Calu3 (cell line): Measurements from ENCODE around the gene TPM1. TPM values are rescaled to one million over a fixed set of nuclear protein-coding genes. Genes with fewer than 3 reads are reported as not detected.
A peak's percentile ranks its signal among the peaks of the same experiment; 100 is the strongest.

Source experiments
- BruUV-seq: library from RNA; stranded (reverse); fragments of 400-500 nt; replicated peaks from 2 replicates; lab custom pipeline; 2021; lab: Mats Ljungman, UMichigan
- CTCF ChIA-PET: fragments of 300-600 bp; sonication (Branson Sonifier 250); formaldehyde crosslinking; loops from one replicate; lab custom pipeline; 2022; ENCODE audit warnings: antibody characterized with exemption; lab: Charles Lee
- DNase-seq: peaks from one replicate; pipeline ENCODE4 v3.0.0; 2022
- H3K27ac Mint-ChIP-seq: one replicate; pipeline ENCODE4 v1.8.0; 2022; ENCODE audit warnings: mixed read lengths; ENCODE audit not compliant: unreplicated experiment
- H3K27me3 Mint-ChIP-seq: one replicate; pipeline ENCODE4 v1.8.0; 2022; ENCODE audit warnings: mixed read lengths; ENCODE audit not compliant: unreplicated experiment
- H3K36me3 Mint-ChIP-seq: one replicate; pipeline ENCODE4 v1.8.0; 2022; ENCODE audit warnings: mild to moderate bottlenecking, moderate library complexity, mixed read lengths; ENCODE audit not compliant: insufficient read depth, unreplicated experiment
- H3K4me1 Mint-ChIP-seq: one replicate; pipeline ENCODE4 v1.8.0; 2022; ENCODE audit warnings: mild to moderate bottlenecking, low read depth, mixed read lengths; ENCODE audit not compliant: unreplicated experiment
- H3K4me3 Mint-ChIP-seq: one replicate; pipeline ENCODE4 v1.8.0; 2022; ENCODE audit warnings: mild to moderate bottlenecking, low read depth, moderate library complexity, mixed read lengths; ENCODE audit not compliant: unreplicated experiment
- H3K9me3 Mint-ChIP-seq: one replicate; pipeline ENCODE4 v1.8.0; 2022; ENCODE audit warnings: low read depth, mixed read lengths; ENCODE audit not compliant: unreplicated experiment
- intact Hi-C: fragments of 100-400 bp; cut with micrococcal nuclease; formaldehyde crosslinking; loops from one replicate; pipeline ENCODE4 v1.10.0; 2022; ENCODE audit not compliant: unreplicated experiment
- total RNA-seq: library from RNA; stranded (reverse); gene quantifications from 2 replicates; pipeline ENCODE4 v1.2.3, GENCODE V29; 2022
- TF ChIP-seq, protein P1 (sequence below): fragments of 200-600 bp; IDR thresholded peaks from one replicate; pipeline ENCODE4 v1.8.0; 2022; ENCODE audit warnings: antibody characterized with exemption; ENCODE audit not compliant: unreplicated experiment

TPM1 gene
- total RNA-seq, 1 experiment from 2014 or later = 1,158 TPM

DNA sequence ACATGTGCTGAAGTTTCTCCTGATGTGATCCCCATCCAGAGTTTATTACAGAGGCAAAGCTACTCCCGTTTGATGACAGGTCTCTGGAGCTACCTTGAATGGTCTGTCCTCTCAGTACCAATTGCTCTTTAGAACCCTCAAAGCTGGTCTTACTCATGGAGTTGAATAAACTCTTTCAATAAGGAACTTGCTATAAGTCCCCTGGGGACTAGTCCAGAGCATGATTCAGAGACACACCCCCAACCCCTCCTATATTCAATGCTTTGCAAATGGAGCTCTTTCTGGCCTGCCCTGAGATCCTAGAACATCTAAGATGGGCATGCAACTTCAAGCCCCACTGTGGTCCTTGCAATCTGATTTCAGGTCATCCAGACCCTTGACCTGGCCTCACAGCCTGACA lies 23.9 kb upstream of the TPM1 start:
- Mint-ChIP-seq H3K27me3 (no peaks in the 10 kb centered on the region), H3K27ac (no peak overlapping the region), H3K4me3 (no peak overlapping the region), H3K4me1 (peaks cover 75% of the 10 kb centered on the region), H3K36me3 (peaks cover 11% of the 10 kb centered on the region), H3K9me3 (no peaks in the 10 kb centered on the region)
- CTCF ChIA-PET = interaction anchor here (0.6 kb wide), 1 partner anchor 22 kb away, joined by 3 read pairs; no protein-coding TSS in a partner anchor
- TF ChIP-seq, protein P1, sequence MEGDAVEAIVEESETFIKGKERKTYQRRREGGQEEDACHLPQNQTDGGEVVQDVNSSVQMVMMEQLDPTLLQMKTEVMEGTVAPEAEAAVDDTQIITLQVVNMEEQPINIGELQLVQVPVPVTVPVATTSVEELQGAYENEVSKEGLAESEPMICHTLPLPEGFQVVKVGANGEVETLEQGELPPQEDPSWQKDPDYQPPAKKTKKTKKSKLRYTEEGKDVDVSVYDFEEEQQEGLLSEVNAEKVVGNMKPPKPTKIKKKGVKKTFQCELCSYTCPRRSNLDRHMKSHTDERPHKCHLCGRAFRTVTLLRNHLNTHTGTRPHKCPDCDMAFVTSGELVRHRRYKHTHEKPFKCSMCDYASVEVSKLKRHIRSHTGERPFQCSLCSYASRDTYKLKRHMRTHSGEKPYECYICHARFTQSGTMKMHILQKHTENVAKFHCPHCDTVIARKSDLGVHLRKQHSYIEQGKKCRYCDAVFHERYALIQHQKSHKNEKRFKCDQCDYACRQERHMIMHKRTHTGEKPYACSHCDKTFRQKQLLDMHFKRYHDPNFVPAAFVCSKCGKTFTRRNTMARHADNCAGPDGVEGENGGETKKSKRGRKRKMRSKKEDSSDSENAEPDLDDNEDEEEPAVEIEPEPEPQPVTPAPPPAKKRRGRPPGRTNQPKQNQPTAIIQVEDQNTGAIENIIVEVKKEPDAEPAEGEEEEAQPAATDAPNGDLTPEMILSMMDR = no peak
- intact Hi-C loops = loop anchor here (5.0 kb wide), 1 partner anchor 121 kb away; no protein-coding TSS in a partner anchor
- no peak for DNase-seq
- BruUV-seq = no TSS peak

DNA sequence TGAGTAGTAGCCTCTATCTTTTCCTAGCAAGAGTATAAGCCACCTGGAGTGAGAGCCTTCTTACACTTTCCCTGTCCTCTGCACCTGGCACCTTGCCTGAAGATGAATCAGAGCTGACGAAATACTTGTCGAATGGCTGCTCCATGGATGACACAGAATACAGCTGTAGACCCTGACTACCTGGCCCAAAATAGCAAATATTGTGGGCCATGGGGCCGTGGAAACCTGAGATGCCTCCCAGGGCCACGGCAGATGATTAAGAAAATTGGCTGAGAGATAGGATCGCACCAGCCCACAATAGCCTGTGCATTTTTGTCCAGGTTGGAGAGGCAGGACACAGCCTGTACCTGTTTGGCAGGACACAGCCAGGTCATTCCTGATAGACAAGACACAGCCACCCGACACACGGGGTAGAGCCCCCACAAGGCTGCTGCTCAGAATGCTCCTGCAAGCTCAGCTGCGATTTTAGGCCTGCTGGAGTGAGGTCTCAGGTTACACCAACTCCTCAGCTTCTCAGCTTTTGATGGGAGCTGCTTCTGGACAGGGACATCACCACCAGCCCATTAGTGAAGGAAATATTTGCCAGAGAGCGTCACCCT lies 22.9 kb upstream of the TPM1 start:
- DNase-seq = peak; percentile 88
- no peaks in the 10 kb centered on the region for H3K9me3 Mint-ChIP-seq
- no peaks in the 10 kb centered on the region for H3K27me3 Mint-ChIP-seq
- H3K27ac Mint-ChIP-seq = peak overlapping the region; percentile 92
- CTCF ChIA-PET = interaction anchor here (0.6 to 1.4 kb wide), 6 partner anchors 16 to 124 kb away, joined by 3 to 4 read pairs (median 4); partner anchors contain the start of gene TPM1
- peaks cover 65% of the 10 kb centered on the region for H3K4me1 Mint-ChIP-seq
- BruUV-seq = no TSS peak
- H3K4me3 Mint-ChIP-seq = peak overlapping the region; percentile 41
- intact Hi-C loops = loop anchor here (5.0 kb wide), 1 partner anchor 122 kb away; no protein-coding TSS in a partner anchor
- peaks cover 11% of the 10 kb centered on the region for H3K36me3 Mint-ChIP-seq
- TF ChIP-seq, protein P1 = no peak

DNA sequence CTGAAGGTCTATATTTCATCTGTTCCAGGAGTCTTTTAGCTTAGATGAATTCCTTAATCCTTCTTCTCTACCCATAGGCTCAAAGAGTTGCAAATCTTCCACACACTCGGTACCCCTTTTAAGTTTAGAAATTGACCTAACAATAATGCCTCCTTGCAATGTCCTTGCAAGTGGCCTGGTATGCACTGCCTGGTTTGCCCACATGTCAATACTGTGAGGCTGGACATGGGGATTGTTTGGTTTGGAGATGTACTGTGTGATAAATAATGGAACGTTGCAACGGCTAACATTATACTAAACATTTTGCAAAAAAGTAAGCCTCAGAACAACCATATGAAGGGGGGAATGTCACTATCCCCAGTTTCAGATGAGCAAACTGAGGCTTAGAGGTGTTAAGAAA lies 22.4 kb upstream of the TPM1 start:
- CTCF ChIA-PET = interaction anchor here (1.1 to 1.4 kb wide), 3 partner anchors 16 to 125 kb away, joined by 3 to 4 read pairs (median 4); no protein-coding TSS in a partner anchor
- peak overlapping the region; percentile 92 for H3K27ac Mint-ChIP-seq

DNA sequence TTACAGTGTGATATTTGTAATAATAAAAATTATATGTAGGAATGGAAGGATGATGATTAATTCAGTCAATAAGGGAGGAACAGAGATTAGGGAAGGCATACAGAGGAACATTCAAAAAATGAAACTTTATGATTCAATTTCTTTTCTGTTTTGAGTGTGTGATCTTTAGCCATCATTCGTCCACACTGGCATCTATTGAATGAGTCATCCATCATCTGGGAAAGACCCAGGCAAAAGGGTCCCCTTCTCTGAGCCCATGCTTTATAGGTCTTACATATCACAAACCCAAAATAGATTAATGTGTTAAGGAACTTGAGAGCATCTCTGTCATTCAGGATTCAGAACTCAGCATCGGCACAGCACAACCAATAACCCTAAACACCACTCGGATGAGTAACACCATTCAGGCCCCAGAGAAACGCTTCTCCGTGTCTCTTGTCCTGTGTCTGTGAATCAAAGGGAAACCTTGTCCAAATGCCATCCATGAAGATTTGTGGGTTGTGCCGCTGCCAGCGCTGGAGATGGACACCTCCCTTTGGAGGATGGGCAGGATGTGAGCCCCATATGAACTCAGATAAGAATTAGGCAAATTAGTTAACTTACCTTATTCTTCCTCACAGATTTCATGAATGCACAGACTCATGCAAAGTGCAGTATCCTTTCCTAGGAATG lies 21.7 kb upstream of the TPM1 start:
- DNase-seq = no peak
- CTCF ChIA-PET = no interaction called here
- Mint-ChIP-seq H3K4me1 (peaks cover 53% of the 10 kb centered on the region), H3K4me3 (no peak overlapping the region), H3K36me3 (peaks cover 11% of the 10 kb centered on the region), H3K27ac (no peak overlapping the region), H3K27me3 (no peaks in the 10 kb centered on the region), H3K9me3 (no peaks in the 10 kb centered on the region)
- intact Hi-C loops = no loop called here
- TF ChIP-seq, protein P1 = no peak
- no TSS peak for BruUV-seq

More for the DNA sequence above, 22.4 kb upstream of the TPM1 start:
- Mint-ChIP-seq H3K36me3 (peaks cover 11% of the 10 kb centered on the region), H3K4me3 (peak overlapping the region; percentile 41), H3K9me3 (no peaks in the 10 kb centered on the region), H3K27me3 (no peaks in the 10 kb centered on the region), H3K4me1 (peaks cover 60% of the 10 kb centered on the region)
- intact Hi-C loops = no loop called here
- no peak for DNase-seq
- TF ChIP-seq, protein P1 = no peak
- no TSS peak for BruUV-seq
